HG03558 (cell line): Measurements from ENCODE around the gene KNDC1.
"Not testable (repeated sequence)": the region's sequence is repeated elsewhere in the genome, so short reads cannot be mapped to it uniquely, and the experiment has no call there.

Source experiments
- ATAC-seq: cut with Tn5 transposase; IDR thresholded peaks from one replicate; pipeline ENCODE4 v1.9.1; 2021; ENCODE audit warnings: moderate number of reproducible peaks; ENCODE audit not compliant: unreplicated experiment; ENCODE audit errors: extremely low read depth

Gene KNDC1

DNA sequence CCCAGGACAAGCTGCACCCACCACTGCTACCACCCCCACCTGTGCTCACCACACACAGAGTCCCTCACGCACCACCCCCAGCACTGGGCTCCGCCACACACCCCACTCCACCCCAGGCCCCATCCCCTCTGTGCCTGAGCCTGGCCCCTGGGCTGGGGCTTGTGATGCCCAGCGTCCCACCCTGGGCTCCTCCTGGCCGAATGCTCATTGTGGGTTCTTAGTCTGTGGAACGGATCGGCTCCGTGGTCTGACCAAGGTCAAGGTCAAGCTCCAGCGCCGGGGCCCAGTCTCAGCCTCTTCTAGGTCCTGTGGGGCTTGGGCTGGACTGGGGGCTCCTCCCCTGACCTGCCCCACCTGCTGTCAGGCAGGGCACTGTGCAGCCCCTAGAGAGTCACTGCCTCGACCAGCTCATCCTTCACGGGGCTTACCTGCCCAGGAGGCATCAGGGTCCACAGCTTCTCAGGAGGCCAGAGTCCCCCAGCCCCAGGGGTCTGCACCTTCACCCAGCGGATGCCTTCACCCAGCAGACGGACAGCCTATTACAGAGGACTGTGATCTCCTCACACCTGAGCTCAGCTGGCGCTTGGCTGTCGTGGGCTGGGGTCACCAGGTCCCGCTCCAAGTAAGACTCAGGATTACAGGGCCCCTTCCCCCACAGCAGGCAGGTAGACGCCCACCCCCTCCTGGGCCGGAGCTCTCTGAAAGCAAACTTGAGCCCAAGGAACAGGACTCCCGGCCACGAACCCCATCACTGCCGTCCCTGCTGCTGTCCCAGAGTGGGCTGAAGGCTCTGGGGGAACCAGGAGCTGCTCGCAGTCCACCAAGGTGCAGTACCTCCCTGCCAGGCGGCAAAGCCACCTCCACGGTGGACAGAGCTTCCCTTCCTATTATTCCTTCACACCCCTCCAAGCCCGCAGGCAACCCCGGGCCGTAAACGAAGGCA is 54.7 kb downstream of the KNDC1 start:
- no peak for ATAC-seq

DNA sequence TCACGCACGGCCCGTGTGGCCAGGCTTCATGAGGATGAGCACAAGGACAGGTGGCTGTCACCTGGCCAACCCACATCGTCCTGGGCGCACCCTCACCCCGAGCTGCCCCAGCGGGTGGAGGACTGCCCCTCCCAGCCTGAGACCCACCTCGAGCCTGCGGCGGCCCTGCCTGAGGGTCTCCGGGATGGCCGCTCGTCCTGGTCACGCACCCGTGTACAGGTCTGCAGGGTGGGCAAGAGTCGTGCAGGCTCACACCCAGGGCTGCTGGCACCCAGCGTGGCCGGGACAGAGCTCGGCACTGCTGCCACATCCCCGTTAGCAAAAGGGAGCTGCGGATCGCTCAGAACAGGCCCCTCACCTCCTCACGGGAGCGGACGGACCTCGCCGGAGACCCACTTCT is 55.6 kb downstream of the KNDC1 start:
- no peak for ATAC-seq

DNA sequence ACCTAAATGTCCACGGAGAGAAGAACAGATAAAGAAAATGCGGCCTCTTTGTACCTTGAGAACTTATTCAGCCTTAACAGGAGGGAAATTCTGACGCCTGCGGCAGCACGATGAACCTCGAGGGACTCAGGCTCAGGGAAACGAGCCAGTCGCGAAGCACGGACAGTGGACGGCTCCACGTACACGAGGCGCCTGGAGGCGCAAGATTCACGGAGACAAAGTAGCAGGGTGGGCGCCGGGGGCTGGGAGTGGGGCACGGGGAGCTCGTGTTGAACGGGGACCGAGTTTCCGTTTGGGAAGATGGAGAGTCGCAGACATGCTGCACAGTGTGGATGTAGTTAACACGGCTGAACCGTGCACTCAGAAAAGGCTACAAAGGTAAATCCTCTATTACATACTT is 56.8 kb downstream of the KNDC1 start:
- ATAC-seq: no peak

DNA sequence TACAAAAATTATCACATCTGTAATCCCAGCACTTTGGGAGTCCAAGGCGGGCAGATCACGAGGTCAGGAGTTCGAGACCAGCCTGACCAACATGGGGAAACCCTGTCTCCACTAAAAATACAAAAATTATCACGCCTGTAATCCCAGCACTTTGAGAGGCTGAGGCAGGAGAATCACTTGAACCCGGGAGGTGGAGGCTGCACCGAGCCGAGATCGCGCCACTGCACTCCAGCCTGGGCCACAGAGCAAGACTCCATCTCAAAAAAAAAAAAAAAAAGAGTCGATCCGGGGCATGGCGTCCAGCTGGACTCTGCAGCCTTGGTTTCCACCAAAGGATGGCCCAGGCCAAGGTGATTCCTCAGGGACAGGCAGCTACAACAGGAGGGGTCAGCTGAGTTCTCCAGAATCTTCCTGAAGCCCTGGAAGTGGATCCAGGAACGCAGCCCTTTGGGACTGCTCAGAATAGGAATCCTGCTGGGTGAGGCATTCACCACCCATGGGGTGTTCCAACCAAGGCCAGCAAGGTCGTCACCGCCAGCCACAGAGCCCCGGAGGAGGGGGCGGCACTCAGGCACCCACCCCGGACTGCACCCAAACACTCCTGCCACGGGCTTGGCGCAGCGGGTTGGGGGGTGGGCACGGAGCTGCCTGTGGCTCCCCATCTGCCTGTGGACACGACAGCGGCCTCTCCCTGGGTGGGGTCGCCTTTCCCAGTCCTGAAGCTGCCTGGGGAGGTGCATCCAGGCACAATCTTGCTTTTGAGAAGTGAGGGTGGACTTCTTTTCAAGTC is 58.0 kb downstream of the KNDC1 start:
- no peak for ATAC-seq

DNA sequence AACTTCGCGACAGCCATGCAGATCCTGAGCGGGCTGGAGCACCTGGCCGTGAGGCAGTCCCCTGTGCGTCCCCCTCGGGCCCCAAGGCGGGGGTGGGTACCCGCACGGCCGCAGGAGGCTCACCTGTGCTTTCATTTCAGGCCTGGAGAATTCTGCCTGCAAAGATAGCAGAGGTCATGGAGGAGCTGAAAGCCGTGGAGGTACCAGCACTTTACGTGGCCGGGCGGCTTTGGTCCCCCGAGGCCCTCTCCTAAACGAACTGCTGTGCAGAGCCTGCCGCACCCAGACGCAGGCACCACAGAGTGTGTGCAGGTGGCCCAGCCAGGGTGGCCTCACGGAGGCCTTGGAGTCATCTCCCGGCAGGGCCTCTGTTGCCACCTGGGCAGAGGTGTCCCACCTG is 58.9 kb downstream of the KNDC1 start:
- ATAC-seq: no peak

DNA sequence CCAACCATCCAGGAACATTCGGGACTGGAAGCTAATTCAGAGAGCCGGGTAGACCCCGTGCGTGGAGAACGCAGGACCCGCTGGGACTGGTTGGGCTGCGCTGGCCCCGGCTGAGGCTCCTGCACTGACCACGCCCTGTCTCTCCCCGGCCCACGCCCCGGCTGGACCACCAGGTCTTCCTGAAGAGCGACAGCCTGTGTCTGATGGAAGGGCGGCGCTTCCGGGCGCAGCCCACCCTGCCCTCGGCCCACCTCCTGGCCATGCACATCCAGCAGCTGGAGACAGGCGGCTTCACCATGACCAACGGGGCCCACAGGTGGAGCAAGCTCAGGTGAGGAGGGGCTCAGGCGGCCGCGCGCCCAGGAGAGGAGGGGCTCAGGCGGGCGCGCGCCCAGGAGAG is 59.8 kb downstream of the KNDC1 start:
- ATAC-seq: no peak

DNA sequence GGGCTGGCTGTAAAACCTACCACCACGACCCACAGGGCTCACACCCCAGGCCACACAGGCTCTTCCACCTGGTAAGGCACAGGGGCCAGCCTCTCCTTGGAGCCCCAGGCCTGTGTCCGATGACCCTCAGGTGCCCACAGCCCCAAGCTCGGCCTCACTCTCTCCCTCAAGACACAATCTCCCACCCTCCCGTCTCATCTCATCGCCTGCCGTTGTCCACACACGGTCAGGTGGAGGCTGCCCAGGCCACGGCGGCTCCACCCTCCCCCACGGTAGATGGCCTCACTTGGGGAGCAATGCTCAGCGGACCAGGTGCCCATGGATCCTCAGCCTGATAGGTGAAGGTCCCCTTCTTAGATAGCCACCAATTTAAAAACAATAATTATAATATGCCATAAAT is 61.3 kb downstream of the KNDC1 start:
- ATAC-seq: no peak

DNA sequence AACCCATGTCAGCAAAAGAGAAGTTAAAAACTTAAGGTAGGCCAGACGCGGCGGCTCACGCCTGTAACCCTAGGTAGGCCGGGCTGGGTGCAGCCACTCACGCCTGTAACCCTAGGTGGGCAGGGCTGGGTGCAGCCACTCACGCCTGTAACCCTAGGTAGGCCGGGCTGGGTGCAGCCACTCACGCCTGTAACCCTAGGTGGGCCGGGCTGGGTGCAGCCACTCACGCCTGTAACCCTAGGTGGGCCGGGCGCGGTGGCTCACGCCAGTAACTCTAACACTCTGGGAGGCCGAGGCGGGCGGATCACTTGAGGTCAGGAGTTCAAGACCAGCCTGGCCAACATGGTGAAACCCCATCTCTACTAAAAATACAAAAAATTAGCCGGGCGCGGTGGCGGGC is 61.7 kb downstream of the KNDC1 start:
- ATAC-seq: not testable (repeated sequence)

DNA sequence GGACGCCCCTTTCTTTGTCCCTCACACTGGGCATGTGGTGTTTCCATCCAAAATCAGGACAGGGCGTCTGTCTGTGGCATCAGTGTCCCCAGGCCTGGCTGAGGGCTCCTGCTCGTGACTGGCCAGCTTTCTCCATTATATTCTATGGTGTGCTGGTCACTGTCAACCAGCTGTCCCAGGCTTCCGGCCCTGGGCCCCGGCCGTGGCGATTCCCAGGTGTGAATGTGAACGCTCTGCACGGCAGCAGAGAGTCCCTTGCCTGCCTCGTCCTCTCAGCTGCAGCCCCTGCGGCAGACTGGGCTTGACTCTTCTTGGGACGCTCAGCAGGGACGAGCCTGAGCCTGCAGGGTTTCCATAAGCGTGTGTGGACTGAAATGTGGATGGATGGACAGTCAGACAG is 64.1 kb downstream of the KNDC1 start:
- ATAC-seq: no peak

DNA sequence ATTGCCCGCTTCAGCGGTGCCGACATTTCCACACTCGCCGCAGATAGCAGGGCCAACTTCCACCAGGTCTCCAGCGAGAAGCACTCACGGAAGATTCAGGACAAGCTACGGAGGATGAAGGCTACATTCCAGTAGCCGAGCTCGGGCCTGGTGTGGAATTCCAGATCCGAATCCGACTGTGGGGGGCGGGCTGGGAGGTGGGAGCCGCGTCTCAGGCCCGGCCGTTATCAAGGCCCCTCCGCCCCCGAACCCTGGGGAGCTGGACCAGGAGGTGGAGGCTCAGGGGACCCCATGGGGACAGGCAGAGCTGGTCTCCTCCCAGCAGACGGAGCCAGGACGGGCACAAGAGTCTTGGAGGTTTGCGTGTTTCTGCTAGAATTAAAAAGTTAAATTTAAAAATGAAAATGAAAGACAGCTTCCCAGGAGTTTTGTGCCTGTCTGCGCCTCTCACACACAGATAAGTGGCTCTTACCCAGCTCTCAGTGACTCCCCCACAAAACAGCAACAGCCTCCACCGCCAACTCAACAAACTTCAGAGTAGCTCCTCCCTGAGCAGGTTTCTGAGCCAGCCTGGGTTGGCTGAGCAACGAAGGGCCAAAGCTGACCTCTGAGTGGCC is 64.8 kb downstream of the KNDC1 start:
- no peak for ATAC-seq

DNA sequence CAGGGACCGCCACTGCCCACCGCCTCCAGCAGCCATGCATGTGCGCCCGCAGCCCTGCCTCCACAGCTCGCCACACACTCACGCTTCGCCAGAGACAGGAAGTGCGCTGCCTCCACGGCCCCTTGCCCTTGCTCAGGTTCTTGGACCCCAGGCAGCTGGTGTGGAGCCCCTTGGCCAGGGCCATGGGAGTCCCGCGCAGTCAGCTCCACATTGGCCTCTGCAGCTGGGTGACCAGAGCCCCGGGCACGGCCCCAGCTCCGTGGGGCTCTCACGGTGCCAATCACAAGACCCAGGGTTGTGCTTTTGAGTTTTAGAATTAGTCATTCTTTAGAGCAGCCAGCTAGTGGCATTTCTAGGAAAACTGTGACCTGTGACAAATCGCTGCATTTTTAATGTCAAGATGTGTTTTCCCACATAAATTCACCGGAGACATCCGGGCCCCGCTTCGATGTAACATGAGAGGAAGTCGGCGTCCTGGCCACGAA is 65.7 kb downstream of the KNDC1 start:
- ATAC-seq: no peak

DNA sequence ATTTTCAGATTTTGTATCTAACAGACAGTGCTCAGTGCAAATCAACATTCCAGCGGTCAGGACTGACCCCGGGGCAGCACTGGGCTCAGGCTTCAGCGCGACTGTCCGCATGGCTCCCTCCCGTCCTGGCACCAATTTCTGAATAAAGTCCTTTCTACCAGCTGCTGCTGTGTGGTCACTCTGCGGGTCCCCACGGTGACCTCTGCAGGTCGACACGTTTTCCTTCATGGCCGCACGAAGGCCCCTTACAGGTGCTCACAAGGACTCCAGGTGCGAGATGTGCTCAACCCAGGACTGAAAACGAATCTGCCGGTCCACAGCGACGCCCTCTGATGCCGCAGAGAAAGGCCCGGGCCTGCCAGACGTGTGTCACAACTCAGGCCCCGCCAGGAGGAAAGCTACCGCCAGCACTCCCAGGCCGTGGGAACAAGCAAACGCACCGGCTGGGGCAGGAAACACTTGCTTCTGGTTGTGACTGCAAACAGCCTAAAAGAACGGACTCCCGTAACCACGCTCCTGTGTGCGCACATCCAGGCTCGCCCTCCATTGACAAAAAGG is 66.3 kb downstream of the KNDC1 start:
- ATAC-seq: no peak

DNA sequence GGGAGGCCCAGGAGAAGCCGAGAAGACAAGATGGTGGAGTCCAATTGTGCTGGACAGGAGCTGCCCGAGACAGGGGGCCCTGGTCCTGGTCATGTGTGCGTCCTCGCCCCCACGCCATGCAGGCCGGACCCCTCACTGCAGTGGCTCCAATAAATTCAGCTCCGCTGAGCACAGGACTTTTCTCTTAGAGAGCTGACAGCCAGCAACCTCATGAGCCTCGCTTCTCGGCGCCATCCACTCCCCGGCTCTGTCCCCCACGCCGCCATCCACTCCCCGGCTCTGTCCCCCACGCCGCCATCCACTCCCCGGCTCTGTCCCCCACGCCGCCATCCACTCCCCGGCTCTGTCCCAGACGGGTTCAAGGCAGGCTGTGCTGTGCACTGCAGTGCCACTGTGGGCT is 67.2 kb downstream of the KNDC1 start:
- no peak for ATAC-seq

DNA sequence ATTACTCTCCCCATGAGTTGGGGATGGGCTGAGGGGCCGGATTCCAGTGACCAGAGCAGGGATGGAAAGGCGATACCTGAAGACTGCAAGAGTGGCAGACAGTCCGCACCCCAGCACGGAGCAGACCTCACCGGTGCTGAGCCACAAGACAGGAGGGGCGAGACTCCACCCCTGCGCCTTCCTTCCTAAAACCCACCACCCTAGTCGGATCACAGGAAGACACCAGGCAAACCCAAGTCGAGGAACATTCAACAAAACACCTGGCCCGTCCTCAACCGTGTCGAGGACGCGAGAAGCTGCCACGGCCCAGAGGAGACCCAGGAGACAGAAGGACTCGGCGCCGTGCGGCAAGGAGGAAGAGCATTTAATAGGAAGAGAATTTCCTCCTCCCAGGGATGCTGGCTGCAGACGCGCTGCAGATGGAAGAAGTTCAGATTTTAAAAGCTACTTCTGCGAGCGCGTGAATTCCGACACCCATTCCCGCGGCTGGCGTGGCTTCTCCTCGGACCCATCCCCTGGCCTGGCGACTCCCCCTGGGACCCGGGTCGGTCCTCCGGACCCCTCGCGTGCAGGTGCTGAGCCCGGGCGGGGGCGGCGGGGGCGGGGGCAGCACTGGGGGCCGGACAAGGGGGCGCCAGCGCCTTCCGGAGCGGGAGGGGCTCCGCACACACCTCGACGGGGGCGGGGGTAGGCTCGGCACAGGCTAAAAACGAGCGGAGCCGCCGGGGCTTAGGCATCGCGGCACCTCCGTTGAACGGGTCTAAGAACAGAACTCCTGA is 69.4 kb downstream of the KNDC1 start:
- ATAC-seq: no peak

DNA sequence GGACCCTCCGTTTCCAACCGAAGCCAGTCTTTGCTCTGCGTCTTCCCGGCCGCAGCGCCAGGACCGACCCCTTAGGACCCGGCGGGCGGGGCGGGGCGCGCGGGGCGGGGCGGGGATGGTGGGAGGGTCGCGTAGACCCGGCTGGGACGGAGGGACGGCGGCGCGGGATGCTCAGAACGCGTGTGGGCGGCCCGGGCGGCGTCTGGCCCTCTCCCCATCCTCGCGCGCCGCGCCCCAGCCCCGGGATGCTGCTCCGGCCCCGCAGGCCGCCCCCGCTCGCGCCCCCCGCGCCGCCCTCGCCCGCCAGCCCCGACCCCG is 70.0 kb downstream of the KNDC1 start, which contains the start of gene UTF1:
Gene UTF1, plus strand, starts transcription at position 174 of the 318 bp plus-strand sequence. Its CDS starts 72 bp downstream, at position 246.
- ATAC-seq: no peak

DNA sequence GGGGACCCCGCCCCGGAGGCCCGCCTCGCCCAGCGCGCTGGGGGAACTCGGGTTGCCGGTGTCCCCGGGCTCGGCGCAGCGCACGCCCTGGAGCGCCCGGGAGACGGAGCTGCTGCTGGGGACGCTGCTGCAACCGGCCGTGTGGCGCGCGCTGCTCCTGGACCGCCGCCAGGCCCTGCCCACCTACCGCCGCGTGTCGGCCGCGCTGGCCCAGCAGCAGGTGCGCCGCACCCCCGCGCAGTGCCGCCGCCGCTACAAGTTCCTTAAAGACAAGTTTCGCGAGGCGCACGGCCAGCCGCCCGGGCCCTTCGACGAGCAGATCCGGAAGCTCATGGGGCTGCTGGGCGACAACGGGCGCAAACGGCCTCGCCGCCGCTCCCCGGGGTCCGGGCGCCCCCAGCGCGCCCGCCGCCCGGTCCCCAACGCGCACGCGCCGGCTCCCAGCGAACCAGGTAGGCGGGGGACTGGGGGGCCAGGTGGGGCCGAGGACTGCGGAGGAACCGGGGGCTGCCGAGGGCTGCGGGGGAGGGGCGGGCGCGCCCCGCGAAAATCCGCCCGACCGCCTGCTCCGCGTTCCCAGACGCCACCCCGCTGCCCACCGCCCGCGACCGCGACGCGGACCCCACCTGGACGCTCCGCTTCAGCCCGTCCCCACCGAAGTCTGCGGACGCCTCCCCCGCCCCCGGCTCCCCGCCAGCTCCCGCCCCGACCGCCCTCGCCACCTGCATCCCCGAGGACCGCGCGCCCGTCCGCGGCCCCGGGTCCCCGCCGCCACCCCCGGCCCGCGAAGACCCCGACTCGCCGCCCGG is 70.6 kb downstream of the KNDC1 start:
- no peak for ATAC-seq

DNA sequence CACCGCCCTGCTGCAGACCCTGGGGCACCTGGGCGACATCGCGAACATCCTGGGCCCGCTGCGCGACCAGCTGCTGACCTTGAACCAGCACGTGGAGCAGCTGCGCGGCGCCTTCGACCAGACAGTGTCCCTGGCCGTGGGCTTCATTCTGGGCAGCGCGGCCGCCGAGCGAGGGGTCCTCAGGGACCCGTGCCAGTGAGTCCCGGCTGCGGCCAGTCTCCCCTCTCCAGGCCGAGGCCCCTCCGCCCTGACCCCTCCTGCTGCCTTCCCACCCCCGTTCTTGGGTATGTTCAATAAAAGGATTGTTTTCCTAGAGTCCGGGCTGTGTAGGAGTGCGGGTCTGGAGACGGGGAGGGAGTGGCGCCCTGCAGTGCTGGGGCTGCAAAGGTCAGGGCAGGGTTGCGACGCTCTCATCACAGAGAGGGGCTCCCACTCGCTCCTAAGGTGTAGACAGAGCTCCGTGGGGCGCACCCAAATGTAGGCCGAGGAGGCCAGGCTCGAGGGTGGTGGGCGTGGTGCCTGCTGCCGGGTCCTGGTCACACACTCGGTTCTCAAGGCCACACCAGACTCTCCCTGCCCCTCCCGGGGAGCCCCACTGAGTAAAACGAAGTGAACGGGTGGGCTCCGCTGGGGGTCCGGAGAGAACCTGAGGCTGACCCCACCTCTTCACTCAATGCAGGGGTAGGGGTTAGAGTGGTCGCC is 71.4 kb downstream of the KNDC1 start:
- ATAC-seq: no peak

DNA sequence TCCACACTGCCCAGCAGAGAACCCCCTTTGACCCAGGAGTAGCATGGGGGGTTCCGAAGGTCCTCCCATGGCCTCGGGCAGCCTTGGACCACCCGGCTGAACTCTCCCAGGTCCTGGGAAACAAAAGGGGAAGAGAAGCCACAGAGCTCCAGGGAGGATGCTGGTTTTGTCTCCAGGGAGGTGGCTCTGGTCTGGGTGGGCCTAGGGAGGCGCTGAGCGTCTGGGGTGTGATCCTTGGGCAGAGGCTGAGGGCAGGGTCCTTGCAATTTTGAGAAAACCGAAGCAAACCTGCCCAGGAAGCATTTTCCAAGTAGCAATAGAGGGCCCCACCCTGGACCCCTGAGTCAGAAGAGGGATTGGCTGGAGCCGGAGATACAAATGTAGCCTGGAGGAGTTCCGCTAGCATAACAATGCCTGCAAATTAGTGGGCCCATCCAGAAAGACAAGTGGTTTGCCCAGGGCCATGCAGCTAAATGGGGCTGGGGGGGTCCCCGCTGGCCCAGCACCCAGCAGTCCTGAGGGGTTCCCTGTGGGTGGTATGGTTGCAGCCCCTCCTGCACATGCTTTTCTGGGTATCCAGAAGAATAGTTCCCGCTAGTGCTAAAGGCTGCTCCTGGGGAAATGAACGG is 72.0 kb downstream of the KNDC1 start:
- no peak for ATAC-seq
